Measurements from ENCODE around the gene GREB1.

The GREB1 gene

GRCh38 chr2:11540996-11541692, 7.3 kb downstream of the GREB1 start:
- Histone ChIP-seq H3K36me3 (ENCODE audit: control insufficient read depth, insufficient read depth, low read length, severe bottlenecking) (no peaks in the 10 kb centered on the region), H3K27me3 (replicated peaks; ENCODE audit: control insufficient read depth, insufficient read depth, low read length) (peaks cover 72% of the 10 kb centered on the region), H3K4me1 (ENCODE audit: control insufficient read depth, insufficient read depth, low read length) (peaks cover 2% of the 10 kb centered on the region), H3K9me3 (ENCODE audit: control insufficient read depth, low read length) (no peaks in the 10 kb centered on the region), H3K4me3 (ENCODE audit: low read length) (no peak overlapping the region), H3K9ac (ENCODE audit: low read length) (no peak overlapping the region)
- DNase-seq (ENCODE audit: low read depth), result no peak

- H3K27me3 ChIP-seq (replicated peaks; ENCODE audit: control insufficient read depth, insufficient read depth, low read length), result peaks cover 66% of the 10 kb centered on the region
Observed at GRCh38 chr2:11541693-11542274, 7.9 kb downstream of the GREB1 start.

GRCh38 chr2:11542275-11542819, 8.5 kb downstream of the GREB1 start:
- Histone ChIP-seq H3K36me3 (ENCODE audit: control insufficient read depth, insufficient read depth, low read length, severe bottlenecking) (no peaks in the 10 kb centered on the region), H3K4me1 (ENCODE audit: control insufficient read depth, insufficient read depth, low read length) (peaks cover 7% of the 10 kb centered on the region), H3K9ac (ENCODE audit: low read length) (no peak overlapping the region), H3K9me3 (ENCODE audit: control insufficient read depth, low read length) (no peaks in the 10 kb centered on the region), H3K27me3 (replicated peaks; ENCODE audit: control insufficient read depth, insufficient read depth, low read length) (peaks cover 61% of the 10 kb centered on the region), H3K4me3 (ENCODE audit: low read length) (no peak overlapping the region)
- DNase-seq (ENCODE audit: low read depth), result no peak

More at GRCh38 chr2:11541693-11542274, 7.9 kb downstream of the GREB1 start:
- H3K4me1 ChIP-seq (ENCODE audit: control insufficient read depth, insufficient read depth, low read length), result peaks cover 7% of the 10 kb centered on the region
- no peaks in the 10 kb centered on the region for H3K9me3 ChIP-seq (ENCODE audit: control insufficient read depth, low read length)
- no peak overlapping the region for H3K4me3 ChIP-seq (ENCODE audit: low read length)
- H3K36me3 ChIP-seq (ENCODE audit: control insufficient read depth, insufficient read depth, low read length, severe bottlenecking), result no peaks in the 10 kb centered on the region
- H3K9ac ChIP-seq (ENCODE audit: low read length), result no peak overlapping the region
- DNase-seq (ENCODE audit: low read depth), result no peak

GRCh38 chr2:11543337-11544216, 9.7 kb downstream of the GREB1 start:
- Histone ChIP-seq H3K4me3 (ENCODE audit: low read length) (no peak overlapping the region), H3K36me3 (ENCODE audit: control insufficient read depth, insufficient read depth, low read length, severe bottlenecking) (no peaks in the 10 kb centered on the region), H3K4me1 (ENCODE audit: control insufficient read depth, insufficient read depth, low read length) (peaks cover 7% of the 10 kb centered on the region), H3K27me3 (replicated peaks; ENCODE audit: control insufficient read depth, insufficient read depth, low read length) (peaks cover 55% of the 10 kb centered on the region), H3K9ac (ENCODE audit: low read length) (no peak overlapping the region), H3K9me3 (ENCODE audit: control insufficient read depth, low read length) (no peaks in the 10 kb centered on the region)
- no peak for DNase-seq (ENCODE audit: low read depth)

GRCh38 chr2:11546072-11546471, 12.2 kb downstream of the GREB1 start:
- no peak overlapping the region for H3K9ac ChIP-seq (ENCODE audit: low read length)
- H3K4me3 ChIP-seq (ENCODE audit: low read length), result no peak overlapping the region
- no peaks in the 10 kb centered on the region for H3K36me3 ChIP-seq (ENCODE audit: control insufficient read depth, insufficient read depth, low read length, severe bottlenecking)
- H3K4me1 ChIP-seq (ENCODE audit: control insufficient read depth, insufficient read depth, low read length), result peaks cover 4% of the 10 kb centered on the region
- H3K9me3 ChIP-seq (ENCODE audit: control insufficient read depth, low read length), result peaks cover 16% of the 10 kb centered on the region
- DNase-seq (ENCODE audit: low read depth), result no peak
- H3K27me3 ChIP-seq (replicated peaks; ENCODE audit: control insufficient read depth, insufficient read depth, low read length), result peaks cover 40% of the 10 kb centered on the region

GRCh38 chr2:11547912-11548497, 14.2 kb downstream of the GREB1 start:
- peaks cover 16% of the 10 kb centered on the region for H3K9me3 ChIP-seq (ENCODE audit: control insufficient read depth, low read length)
- peaks cover 4% of the 10 kb centered on the region for H3K4me1 ChIP-seq (ENCODE audit: control insufficient read depth, insufficient read depth, low read length)
- H3K4me3 ChIP-seq (ENCODE audit: low read length), result no peak overlapping the region
- peaks cover 35% of the 10 kb centered on the region for H3K27me3 ChIP-seq (replicated peaks; ENCODE audit: control insufficient read depth, insufficient read depth, low read length)
- no peak overlapping the region for H3K9ac ChIP-seq (ENCODE audit: low read length)
- H3K36me3 ChIP-seq (ENCODE audit: control insufficient read depth, insufficient read depth, low read length, severe bottlenecking), result no peaks in the 10 kb centered on the region
- DNase-seq (ENCODE audit: low read depth), result no peak

- Histone ChIP-seq H3K27me3 (replicated peaks; ENCODE audit: control insufficient read depth, insufficient read depth, low read length) (peaks cover 27% of the 10 kb centered on the region), H3K4me1 (ENCODE audit: control insufficient read depth, insufficient read depth, low read length) (peaks cover 4% of the 10 kb centered on the region), H3K9me3 (ENCODE audit: control insufficient read depth, low read length) (peaks cover 16% of the 10 kb centered on the region), H3K9ac (ENCODE audit: low read length) (no peak overlapping the region), H3K4me3 (ENCODE audit: low read length) (no peak overlapping the region), H3K36me3 (ENCODE audit: control insufficient read depth, insufficient read depth, low read length, severe bottlenecking) (no peaks in the 10 kb centered on the region)
- no peak for DNase-seq (ENCODE audit: low read depth)
Observed at GRCh38 chr2:11550302-11550701, 16.5 kb downstream of the GREB1 start.

- DNase-seq (ENCODE audit: low read depth), result no peak
- H3K9ac ChIP-seq (ENCODE audit: low read length), result no peak overlapping the region
- H3K4me1 ChIP-seq (ENCODE audit: control insufficient read depth, insufficient read depth, low read length), result peaks cover 4% of the 10 kb centered on the region
- peaks cover 16% of the 10 kb centered on the region for H3K9me3 ChIP-seq (ENCODE audit: control insufficient read depth, low read length)
- H3K27me3 ChIP-seq (replicated peaks; ENCODE audit: control insufficient read depth, insufficient read depth, low read length), result peaks cover 34% of the 10 kb centered on the region
- H3K4me3 ChIP-seq (ENCODE audit: low read length), result no peak overlapping the region
- H3K36me3 ChIP-seq (ENCODE audit: control insufficient read depth, insufficient read depth, low read length, severe bottlenecking), result no peaks in the 10 kb centered on the region
Observed at GRCh38 chr2:11550901-11551568, 17.2 kb downstream of the GREB1 start.

GRCh38 chr2:11551569-11552259, 17.9 kb downstream of the GREB1 start:
- DNase-seq (ENCODE audit: low read depth), result no peak
- Histone ChIP-seq H3K9ac (ENCODE audit: low read length) (no peak overlapping the region), H3K27me3 (replicated peaks; ENCODE audit: control insufficient read depth, insufficient read depth, low read length) (peaks cover 41% of the 10 kb centered on the region), H3K4me1 (ENCODE audit: control insufficient read depth, insufficient read depth, low read length) (peaks cover under 1% of the 10 kb centered on the region), H3K4me3 (ENCODE audit: low read length) (no peak overlapping the region), H3K9me3 (ENCODE audit: control insufficient read depth, low read length) (peaks cover 16% of the 10 kb centered on the region), H3K36me3 (ENCODE audit: control insufficient read depth, insufficient read depth, low read length, severe bottlenecking) (no peaks in the 10 kb centered on the region)

GRCh38 chr2:11552260-11552638, 18.4 kb downstream of the GREB1 start:
- Histone ChIP-seq H3K4me3 (ENCODE audit: low read length) (no peak overlapping the region), H3K9ac (ENCODE audit: low read length) (no peak overlapping the region), H3K9me3 (ENCODE audit: control insufficient read depth, low read length) (peaks cover 16% of the 10 kb centered on the region), H3K36me3 (ENCODE audit: control insufficient read depth, insufficient read depth, low read length, severe bottlenecking) (no peaks in the 10 kb centered on the region), H3K4me1 (ENCODE audit: control insufficient read depth, insufficient read depth, low read length) (no peaks in the 10 kb centered on the region), H3K27me3 (replicated peaks; ENCODE audit: control insufficient read depth, insufficient read depth, low read length) (peaks cover 46% of the 10 kb centered on the region)
- no peak for DNase-seq (ENCODE audit: low read depth)

Data from adipocyte (in vitro differentiated cells).